ENCODE data around the gene IQSEC2. TPM values are rescaled to one million over a fixed set of nuclear protein-coding genes. Genes with fewer than 3 reads are reported as not detected.

The IQSEC2 gene
- 5.1 TPM for total RNA-seq

GRCh38 chrX:53281321-53281822 lies at the start of gene IQSEC2:
TSS of gene IQSEC2 (minus strand) at chrX:53281584.
- peak in 1 of 3 donors; percentile 27 for DNase-seq (ENCODE audit: low read depth in 2 of 3, low spot score in 2 of 3)

- DNase-seq (ENCODE audit: low read depth in 2 of 3, low spot score in 2 of 3), result no peak
Observed at GRCh38 chrX:53330331-53330730, 48.9 kb upstream of the IQSEC2 start.

- DNase-seq (ENCODE audit: low read depth in 2 of 3, low spot score in 2 of 3), result no peak
Observed at GRCh38 chrX:53324803-53325202, 43.4 kb upstream of the IQSEC2 start.

- DNase-seq (ENCODE audit: low read depth in 2 of 3, low spot score in 2 of 3), result no peak
Observed at GRCh38 chrX:53324085-53324484, 42.7 kb upstream of the IQSEC2 start.

- DNase-seq (ENCODE audit: low read depth in 2 of 3, low spot score in 2 of 3), result no peak
Observed at GRCh38 chrX:53323196-53323595, 41.8 kb upstream of the IQSEC2 start.

- no peak for DNase-seq (ENCODE audit: low read depth in 2 of 3, low spot score in 2 of 3)
Observed at GRCh38 chrX:53321943-53322497, 40.6 kb upstream of the IQSEC2 start.

GRCh38 chrX:53321230-53321942 lies 40.0 kb upstream of the IQSEC2 start:
- no peak for DNase-seq (ENCODE audit: low read depth in 2 of 3, low spot score in 2 of 3)

GRCh38 chrX:53320543-53321229 lies 39.3 kb upstream of the IQSEC2 start:
- no peak for DNase-seq (ENCODE audit: low read depth in 2 of 3, low spot score in 2 of 3)

- DNase-seq (ENCODE audit: low read depth in 2 of 3, low spot score in 2 of 3), result peak in 1 of 3 donors; percentile 18
Observed at GRCh38 chrX:53319614-53320542, 38.5 kb upstream of the IQSEC2 start.

GRCh38 chrX:53318766-53319353 lies 37.5 kb upstream of the IQSEC2 start:
- DNase-seq (ENCODE audit: low read depth in 2 of 3, low spot score in 2 of 3), result no peak

GRCh38 chrX:53317365-53318069 lies 36.1 kb upstream of the IQSEC2 start:
- DNase-seq (ENCODE audit: low read depth in 2 of 3, low spot score in 2 of 3), result peak; percentile 39 to 81 (median 45)

GRCh38 chrX:53316860-53317237 lies 35.5 kb upstream of the IQSEC2 start:
- DNase-seq (ENCODE audit: low read depth in 2 of 3, low spot score in 2 of 3), result no peak

GRCh38 chrX:53316111-53316859 lies 34.9 kb upstream of the IQSEC2 start:
- DNase-seq (ENCODE audit: low read depth in 2 of 3, low spot score in 2 of 3), result no peak

- DNase-seq (ENCODE audit: low read depth in 2 of 3, low spot score in 2 of 3), result no peak
Observed at GRCh38 chrX:53313728-53314105, 32.3 kb upstream of the IQSEC2 start.

- peak; percentile 35 to 72 (median 53) for DNase-seq (ENCODE audit: low read depth in 2 of 3, low spot score in 2 of 3)
Observed at GRCh38 chrX:53312946-53313727, 31.8 kb upstream of the IQSEC2 start.

GRCh38 chrX:53309837-53310236 lies 28.5 kb upstream of the IQSEC2 start:
- no peak for DNase-seq (ENCODE audit: low read depth in 2 of 3, low spot score in 2 of 3)

- no peak for DNase-seq (ENCODE audit: low read depth in 2 of 3, low spot score in 2 of 3)
Observed at GRCh38 chrX:53308836-53309235, 27.5 kb upstream of the IQSEC2 start.
